ENCODE results near the gene MAPKAP1.

- TF ChIP-seq CTCF (IDR thresholded peaks at IDR 0.05) (no peak), POLR2A (IDR thresholded peaks at IDR 0.05) (no peak), POLR2AphosphoS5 (IDR thresholded peaks at IDR 0.05; ENCODE audit: insufficient read depth in 1 of 2, low read depth in 1 of 2) (no peak)
Measured at GRCh38 chr9:125589287-125589686, 117.7 kb downstream of the MAPKAP1 start.

All from vagina (tissue), 2 donors.